IPS-NIHi7 (cell line): ENCODE results near the gene KIF26B.

Experiments
- DNase-seq: peaks from one replicate; pipeline ENCODE4 v3.0.0; 2012; ENCODE audit warnings: mixed read lengths; ENCODE audit errors: extremely low spot score

The KIF26B gene

DNA sequence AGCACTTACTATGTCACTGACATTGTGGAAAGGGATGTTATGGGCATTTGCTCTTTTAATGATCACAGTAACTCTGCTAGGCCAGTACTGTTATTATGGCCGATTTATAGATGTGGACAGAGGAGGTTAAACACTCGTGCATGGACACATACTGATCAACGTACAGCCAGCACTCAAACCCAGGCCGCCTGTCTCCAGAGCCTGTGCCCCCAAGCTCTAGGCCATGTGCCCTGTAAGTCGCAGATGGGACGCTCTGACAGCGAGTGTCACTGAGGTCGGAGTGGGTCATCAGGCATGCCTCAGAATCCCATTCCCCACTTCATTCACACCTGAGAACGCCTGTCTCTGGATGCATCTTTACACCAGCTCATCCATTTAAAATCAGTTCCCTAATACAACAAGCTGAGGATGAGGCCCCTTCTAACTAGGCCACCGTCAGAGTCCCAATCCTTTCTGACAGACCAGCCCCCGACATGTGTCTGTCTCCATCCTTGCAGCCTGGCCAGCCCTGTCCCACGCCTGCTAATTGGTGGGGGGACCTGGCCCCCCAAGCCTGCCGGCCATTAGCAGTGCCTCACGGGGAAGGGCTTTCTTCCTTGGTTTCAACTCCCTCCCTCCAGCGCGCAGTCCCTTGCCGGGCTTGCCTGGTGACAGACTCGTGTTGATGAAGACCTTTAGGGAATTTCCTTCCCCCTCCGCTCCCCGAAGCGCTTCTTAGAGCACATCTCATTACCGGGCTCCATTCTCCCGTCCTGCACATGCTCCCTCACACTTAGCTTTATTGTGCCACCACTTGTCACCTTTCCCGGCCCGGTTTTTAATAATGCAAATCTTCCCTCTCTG is 436.8 kb downstream of the KIF26B start:
- no peak for DNase-seq

DNA sequence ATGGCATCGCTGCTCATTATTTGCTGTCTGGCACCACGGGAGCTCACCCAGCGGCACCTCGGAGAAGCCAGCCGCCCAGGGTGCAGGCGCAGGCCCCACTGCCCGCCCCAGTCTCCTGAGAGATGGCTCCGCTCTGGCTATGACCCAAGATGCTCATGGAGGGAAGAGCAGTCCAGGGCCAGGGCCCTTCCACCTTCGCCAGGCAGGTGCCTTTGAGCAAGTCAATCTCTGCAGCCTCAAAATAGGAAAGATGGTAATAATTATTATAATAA is 437.3 kb downstream of the KIF26B start:
- DNase-seq, result no peak

DNA sequence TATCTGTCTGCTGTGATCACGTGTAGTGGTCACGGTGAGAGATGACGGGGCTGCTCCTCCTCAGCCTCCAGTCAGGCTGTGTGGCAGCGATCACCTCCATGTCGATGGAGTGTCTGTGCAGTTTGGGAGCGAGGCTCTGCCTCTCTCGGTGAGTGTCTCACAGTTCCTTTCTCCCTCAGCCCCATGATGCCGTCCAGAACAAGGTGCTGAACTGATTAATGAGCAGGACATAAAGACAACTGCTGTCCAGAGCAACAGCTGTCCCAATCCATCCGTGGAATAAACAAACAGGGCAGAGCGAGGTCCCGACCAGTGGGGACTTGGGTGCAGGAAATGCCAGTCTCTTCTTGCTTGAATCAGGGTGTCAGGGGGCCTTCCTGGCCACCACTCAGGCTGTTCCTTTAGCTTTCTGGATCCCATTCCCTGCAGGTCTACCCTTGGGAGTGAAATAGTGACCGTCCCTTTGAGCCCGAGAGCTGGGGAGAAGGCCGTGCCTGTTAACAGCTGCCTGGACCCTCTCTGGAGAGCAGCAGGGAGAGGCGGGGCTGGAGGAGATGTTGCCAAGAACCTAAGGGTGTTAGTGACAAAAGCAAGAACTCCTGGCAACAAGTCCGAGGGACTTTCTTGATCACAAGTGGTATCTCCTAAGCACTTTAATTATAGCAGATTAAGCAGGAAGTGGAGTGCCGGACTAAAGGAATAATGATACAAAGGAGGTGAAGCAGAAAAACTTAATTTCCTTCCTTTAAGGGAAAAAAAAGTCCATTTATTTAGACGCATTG is 443.9 kb downstream of the KIF26B start:
- no peak for DNase-seq

DNA sequence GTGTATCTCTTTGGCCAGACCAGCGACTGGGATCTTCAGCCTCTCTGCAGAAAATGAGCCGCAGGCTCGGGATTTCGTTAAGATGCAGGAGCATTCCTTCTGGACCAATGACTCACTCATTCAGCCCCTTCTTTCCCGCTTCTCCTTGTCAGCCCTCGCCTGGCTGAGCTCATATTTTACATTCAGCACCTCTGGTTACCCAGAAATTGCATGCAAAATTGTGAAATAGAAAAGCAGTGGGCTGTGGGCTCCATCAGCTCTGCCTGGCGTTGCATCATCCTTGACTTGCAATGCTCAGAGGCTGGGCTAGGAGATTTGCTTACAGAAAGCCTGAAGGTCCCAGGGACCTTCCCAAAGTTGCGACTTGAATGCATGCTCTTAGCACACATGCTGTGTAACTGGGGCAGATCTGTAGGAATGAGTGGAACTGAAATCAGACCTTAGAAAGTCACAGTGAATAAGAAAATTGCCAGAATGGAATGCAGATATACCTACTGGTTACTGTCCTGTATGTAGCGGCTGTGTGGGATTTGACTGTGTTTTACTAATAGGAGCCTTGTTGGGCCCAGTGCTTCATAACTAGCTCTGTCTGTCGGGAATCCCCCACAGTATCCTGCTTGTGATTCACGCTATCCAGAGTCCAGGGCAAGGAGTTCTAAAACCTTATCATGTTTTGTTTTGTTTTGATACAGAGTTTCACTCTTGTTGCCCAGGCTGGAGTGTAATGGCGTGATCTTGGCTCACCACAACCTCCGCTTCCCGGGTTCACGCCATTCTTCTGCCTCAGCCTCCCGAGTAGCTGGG is 444.8 kb downstream of the KIF26B start:
- no peak for DNase-seq

DNA sequence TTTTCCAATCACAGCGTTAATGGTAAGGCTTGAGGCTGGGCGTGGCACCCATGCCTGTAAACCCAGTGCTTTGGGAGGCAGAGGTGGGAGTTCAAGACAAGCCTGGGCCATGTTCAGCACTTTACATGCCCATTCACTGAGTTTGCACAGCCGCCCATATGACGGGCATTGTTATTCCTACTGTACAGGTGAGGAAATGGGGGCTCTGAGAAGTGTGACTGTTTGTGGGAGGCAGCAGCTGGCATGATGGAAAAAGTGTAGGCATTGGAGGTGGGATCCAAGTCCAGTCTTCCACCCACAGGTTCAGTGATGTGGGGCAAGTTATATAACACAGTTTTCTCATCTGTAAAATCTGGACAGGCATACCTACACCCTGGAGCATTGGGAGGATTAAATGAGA is 445.9 kb downstream of the KIF26B start:
- DNase-seq, result no peak

DNA sequence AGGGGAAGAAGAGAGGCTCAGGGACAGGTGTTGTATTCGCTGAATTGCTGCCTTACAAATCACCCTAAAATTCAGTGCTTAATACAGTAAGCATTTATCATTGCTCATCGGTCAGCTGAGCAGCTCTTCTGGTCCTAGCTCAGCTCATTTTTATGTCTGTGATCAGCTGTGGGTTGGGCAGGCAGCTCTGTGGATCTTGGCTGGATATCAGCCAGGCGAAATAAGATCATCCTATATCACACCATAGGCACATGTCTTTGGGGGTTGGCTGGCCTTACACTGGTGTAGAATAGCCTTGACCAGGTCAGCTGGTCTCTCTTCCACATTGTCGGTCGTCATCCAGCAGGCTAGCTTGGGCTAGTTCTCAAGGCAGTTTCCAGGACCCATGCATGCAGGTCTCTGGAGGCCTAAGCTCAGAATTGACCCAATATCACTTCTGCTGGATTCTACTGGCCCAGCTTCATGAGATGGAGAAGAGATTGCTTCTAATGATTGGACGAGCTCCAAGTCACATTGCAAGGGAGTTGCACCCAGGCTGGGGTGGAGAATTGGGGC is 448.6 kb downstream of the KIF26B start:
- DNase-seq, result no peak

DNA sequence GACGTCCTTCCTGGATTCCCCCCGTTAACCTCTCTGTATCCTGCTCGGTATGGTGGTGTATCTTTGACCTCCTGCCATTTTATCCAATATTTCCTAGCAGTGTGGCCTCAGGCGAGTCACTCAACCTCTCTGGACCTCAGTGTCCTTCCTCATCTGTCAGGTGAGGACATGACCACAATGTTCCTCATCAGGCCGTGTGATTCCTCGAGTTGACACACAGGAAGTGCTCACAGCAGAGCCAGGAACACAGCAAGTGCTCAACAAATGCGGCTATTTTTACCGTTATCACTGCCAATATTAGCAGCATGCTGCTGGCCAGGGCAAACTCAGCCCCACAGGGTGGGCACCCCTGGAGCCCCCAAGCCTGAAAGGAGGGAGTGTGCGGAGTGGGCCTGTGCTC is 450.2 kb downstream of the KIF26B start:
- no peak for DNase-seq

DNA sequence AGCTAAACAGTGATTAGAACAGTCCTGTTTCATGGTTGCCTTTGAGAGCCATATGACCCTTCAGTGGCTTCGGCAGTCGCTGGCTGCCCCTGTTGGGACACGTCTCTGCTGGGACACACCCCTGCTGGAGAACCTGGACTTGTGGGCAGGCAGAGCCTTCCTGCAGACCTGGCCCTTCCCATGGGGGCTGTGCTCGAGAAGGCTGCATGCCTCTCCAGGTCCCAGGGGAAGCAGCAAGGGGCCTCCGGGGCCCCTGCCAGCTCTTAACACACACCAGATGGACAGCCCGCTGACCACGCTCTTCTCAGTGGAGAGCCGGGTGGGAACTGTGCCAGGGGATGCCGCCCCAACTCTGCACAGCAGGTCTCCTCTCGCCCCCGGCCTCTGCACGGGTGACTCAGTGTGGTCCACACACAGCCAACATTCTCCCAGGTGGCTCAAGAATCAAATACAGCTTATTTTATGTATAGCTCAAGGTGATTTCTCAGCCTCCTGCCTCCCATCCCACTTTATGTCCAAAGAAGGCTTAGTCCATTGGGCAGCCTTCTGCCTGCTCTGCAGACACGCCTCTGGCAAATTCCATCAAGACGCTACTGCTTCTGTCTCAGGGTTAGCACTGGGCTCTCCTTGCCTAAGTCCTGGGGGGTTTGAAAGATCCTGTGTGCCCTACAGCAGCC is 450.8 kb downstream of the KIF26B start:
- DNase-seq, result no peak

DNA sequence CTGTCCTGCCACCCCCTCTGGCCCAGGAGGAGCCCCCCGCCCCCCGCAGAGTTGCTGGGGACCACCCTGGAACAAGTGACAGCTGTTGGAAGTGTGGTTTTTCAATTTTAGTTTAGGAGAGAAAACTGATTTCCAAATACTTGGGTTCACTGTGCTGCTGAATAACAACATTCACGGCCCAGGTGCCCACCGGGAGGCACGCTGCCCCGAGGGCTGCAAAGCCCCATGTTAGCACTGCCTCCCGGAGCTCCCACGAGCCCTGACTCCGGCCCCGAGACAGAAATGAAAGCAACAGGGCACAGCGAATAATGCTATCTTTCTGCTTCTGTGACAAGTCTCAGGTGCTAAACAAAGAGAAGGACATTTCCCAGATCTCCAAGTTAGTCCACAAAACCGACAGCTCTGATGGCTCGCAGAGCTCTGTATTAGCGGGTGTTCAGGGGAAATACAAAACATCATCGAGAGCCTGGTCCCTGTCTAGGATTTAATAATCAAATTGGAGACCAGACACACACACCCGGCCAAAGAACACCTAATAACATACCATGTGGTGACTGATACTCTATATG is 451.5 kb downstream of the KIF26B start:
- DNase-seq, result no peak

DNA sequence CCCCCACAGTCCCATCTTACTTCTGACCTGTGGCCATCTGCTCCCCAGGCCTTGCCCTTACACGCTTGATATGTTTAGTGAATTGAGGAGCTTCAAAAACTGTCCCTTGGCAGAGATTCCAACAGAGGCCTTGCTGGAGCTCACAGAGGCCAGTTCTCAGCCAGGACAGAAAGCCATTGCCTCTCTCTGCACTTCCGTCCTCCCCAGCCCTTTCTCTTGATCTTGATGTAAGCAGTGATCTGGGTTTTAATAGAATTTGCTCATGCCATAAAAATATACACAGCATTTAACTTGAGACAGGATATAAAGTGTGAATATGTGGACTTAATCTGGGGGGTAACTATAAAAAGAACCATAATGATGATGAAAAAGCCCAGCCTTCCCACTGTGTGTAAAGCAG is 453.5 kb downstream of the KIF26B start:
- no peak for DNase-seq

DNA sequence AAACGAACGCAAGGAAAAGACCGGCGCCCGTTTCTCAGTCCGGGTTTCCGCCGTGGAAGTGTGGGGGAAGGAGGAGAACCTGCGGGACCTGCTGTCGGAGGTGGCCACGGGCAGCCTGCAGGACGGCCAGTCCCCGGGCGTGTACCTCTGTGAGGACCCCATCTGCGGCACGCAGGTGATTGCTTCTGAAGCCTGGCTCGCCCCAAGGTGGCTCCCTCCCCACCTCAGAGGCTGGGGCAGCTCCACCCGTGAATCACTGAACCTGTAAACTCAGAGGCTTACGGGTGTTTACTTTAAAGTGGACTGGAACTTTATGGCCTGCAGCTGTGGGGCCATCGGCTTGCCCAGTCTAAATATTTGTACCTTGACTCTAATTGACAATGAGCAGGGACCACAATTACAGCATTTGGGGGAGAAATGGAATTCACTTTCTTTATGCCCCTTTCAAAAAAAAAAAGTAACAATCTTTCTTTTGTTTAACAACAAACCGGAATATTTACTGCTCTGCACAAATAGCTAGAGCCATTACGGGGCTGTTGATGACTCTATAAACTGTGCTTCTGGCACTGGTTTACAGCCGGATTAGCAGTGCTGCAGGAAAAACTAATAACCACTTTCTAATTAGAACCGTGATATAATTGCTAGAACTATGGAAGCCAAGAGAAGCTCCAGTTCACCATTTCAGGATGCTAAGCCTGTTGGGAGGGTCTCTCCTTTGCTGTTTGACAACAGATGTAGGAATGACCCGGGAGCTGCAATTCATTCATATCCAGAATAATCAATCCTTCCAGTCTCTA is 454.8 kb downstream of the KIF26B start:
- DNase-seq, result no peak

DNA sequence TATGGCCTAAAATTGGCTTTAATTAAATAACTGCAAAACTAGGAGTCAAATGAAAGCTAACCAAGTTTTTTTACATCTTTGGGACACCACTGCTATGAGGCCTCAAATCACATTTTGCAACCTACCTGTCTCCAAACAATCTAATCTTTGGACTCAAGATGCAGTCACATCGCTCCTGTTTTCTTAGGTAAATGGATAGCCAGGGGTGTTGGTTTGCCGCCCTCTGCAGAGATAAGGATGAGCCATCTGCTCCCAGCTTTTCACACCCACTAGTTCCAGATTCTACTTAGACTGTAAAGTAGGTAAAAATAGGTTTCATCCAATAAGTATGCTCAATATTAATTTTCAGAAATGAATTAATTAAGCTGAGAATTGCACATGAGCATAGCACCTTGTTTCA is 456.5 kb downstream of the KIF26B start:
- DNase-seq, result no peak

DNA sequence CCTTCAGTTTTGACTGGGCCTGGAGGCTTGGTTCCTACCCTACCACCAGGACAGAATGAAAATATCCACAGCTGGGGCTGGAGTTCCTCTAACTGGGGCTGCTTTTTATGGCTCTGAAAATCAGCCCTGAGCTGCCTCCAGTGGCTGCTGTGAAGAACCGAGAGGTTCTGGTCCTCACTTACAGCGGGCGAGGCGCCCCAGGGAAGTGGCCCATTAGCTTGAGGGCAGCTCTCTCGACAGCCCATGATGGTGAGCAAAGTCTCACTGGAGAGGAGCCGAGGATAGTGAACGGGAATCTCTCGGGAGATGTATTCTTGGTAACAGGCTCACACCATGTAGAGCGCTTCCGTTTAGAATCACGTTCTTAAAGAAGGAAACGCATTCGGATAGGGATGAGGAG is 459.7 kb downstream of the KIF26B start:
- no peak for DNase-seq

DNA sequence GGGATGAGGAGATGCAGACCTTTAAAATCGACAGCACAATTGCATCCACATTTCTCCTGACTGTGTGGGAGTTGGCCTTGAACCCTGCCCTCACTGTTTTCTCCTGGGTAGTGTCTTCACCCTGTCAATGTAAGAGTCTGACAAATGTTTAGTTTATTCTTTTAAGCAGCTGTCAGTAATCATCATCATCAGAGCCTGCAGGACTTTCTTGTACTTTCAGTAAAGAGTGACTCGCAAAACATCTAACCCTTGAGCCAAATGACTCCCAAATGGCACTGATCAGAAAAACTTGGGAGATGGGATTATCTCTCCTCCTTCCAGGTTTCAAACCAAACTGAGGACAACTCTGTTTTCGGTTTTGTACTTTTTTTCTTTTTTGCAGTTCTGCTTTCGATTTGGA is 460.2 kb downstream of the KIF26B start:
- no peak for DNase-seq

DNA sequence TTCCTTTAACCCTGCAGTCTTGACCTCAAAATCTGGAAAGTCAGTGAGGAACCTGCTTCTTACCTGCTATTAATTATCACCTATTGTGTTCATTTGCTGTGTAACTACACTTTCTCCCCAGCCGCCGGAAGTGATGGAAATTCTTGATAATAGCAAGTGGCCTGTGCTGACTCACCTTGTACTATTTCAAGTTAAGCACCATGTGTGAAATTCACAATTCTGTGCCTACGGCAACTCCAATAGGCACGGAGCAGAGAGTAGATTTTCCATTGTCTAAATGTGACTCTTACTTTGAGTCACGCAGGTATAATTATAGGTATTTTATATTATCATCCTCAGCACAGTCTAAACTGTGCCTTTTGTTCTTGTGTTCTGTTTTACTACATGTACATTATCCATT is 466.8 kb downstream of the KIF26B start:
- DNase-seq, result no peak

DNA sequence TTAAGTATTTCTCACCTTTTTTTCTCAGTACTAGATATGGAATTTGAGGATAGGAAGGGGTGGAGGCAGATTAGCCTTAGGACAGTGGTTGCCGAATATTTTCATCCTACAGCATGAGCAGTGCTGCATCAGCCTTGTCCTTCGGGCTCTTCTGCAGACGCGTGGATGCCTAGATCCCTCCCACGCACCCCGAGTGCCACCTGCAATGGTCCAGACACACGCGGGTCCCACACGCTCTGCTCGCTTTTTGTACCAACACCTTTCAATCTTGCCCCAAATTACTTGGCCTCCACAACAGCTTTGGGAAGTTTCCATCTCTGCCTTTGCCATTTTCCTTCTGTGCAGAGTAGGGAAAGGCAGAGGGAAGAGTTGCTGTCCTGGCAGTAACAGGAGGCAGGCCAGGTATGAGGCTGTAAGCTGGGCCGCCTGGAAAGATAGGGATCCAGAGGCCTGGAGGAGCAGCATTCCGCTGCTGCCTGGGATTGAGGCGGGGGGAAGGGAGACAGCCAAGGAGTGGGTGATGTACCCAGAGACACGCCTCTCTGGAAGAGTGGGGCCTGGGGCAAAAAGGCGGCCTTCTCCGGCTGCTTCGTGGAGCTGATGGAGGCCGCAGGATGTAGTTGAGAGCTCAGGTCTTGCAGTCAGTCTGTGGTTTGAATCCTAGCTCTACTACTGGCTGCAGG is 467.7 kb downstream of the KIF26B start:
- peak; percentile 64 for DNase-seq

DNA sequence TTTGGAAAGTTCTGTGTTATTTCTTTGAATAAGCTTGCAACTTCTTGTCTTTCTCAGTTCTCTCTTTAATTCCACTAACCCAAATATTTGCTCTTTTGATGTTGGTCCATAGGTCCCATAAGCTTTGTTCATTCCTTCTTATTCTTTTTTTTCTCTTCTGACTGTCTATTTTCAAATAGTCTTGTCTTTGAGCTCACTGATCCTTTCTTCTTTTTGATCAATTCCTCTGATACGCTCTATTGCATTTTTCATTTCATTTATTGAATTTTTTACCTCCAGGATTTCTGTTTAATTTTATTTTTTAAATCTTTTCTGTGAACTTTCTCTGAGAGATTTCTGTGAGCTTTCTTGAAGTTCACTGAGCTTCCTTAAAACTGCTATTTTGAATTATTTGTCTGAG is 486.6 kb downstream of the KIF26B start:
- no peak for DNase-seq

DNA sequence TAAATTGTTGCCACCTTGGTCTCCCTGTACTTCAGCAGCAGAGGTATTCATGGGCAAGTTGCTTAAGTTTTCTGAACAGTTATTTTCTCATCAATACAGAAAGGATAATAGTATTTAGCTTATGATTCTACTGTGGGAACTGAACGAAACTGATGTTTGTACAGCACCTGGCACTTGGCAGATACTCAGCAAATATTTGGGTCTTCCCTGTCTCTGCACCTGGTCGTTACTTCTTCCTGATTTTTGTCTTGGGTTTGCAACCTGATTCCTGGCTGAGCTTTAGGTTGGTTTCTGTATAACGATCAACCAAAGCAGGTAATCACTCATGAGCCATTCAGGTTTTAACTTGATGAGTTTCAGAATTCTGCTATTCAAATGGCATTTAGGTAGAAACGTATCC is 490.6 kb downstream of the KIF26B start:
- no peak for DNase-seq

DNA sequence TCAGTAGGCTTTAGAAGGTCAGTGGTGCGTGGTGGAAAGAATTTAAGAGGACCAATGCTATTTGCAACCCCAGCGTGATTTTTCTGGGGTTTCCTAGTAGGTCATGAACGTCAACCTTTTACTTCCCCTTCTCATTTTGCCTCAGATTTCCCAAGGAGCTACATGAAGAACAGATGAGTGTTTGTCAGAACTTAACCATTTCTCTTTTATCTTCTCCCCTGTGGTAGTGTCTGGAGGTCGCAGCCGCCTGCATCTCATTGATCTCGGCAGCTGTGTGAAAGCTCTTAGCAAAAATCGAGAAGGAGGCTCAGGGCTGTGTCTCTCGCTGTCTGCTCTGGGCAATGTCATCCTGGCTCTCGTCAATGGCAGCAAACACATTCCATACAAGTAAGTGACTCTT is 491.1 kb downstream of the KIF26B start:
- DNase-seq, result no peak
